Right atrium auricular region (tissue), 2 donors: ENCODE results near the gene SELENOS. TPM values are rescaled to one million over a fixed set of nuclear protein-coding genes. Genes with fewer than 3 reads are reported as not detected.

Experiments used
- DNase-seq: peaks from one replicate; pipeline ENCODE4 v3.0.0-alpha.2; 2019; ENCODE audit warnings: low spot score
- H3K27ac ChIP-seq, 2 donors: fragments of 200-600 bp; sonication (generic); 1 replicate in 1 of 2; 2 replicates in 1 of 2; pipeline ENCODE4 v1.5.1; 2016 to 2019
- H3K27me3 ChIP-seq, 2 donors: fragments of 200-600 bp; sonication (generic); one replicate each; pipeline versions ENCODE4 v1.5.1 to v1.6.0; 2017 to 2019
- H3K36me3 ChIP-seq: fragments of 200-600 bp; sonication (generic); one replicate; pipeline ENCODE4 v1.5.1; 2016
- H3K4me1 ChIP-seq, 2 donors: fragments of 200-600 bp; sonication (generic); one replicate each; pipeline versions ENCODE4 v1.5.1 to v1.6.0; 2017 to 2019
- H3K4me3 ChIP-seq, 2 donors: fragments of 200-600 bp; sonication (generic); 1 replicate in 1 of 2; 2 replicates in 1 of 2; pipeline ENCODE4 v1.5.1; 2017 to 2019; ENCODE audit warnings: mild to moderate bottlenecking in 1 of 2, moderate library complexity in 1 of 2
- H3K9me3 ChIP-seq, 2 donors: fragments of 200-600 bp; sonication (generic); one replicate each; pipeline ENCODE4 v1.5.1; 2019
- CTCF ChIP-seq, 2 donors: fragments of 200-600 bp; sonication (generic); IDR thresholded peaks; one replicate each; pipeline ENCODE4 v1.5.1; 2019; ENCODE audit warnings: antibody characterized with exemption in 2 of 2
- total RNA-seq, 2 donors: library from RNA; depleted of rRNA; stranded (reverse); fragments of >200 nt; gene quantifications; one replicate each; pipeline ENCODE4 v1.1.0, GENCODE V29; 2016

The SELENOS gene
- total RNA-seq, 2 donors from 2014 or later: 52.4 to 60.6 TPM

- peak; percentile 78 to 87 for TF ChIP-seq CTCF (IDR thresholded peaks at IDR 0.05)
- Histone ChIP-seq H3K27me3 (no peaks in the 10 kb centered on the region), H3K27ac (no peak overlapping the region), H3K36me3 (no peaks in the 10 kb centered on the region), H3K4me3 (no peak overlapping the region), H3K4me1 (peaks cover 0 to 17% of the 10 kb centered on the region in 2 donors), H3K9me3 (no peaks in the 10 kb centered on the region)
- no peak for DNase-seq
Measured at GRCh38 chr15:101258238-101259144, 18.8 kb downstream of the SELENOS start.

- Histone ChIP-seq H3K9me3 (no peaks in the 10 kb centered on the region), H3K27me3 (no peaks in the 10 kb centered on the region), H3K4me1 (peaks cover 0 to 26% of the 10 kb centered on the region in 2 donors), H3K27ac (no peak overlapping the region), H3K36me3 (no peaks in the 10 kb centered on the region), H3K4me3 (no peak overlapping the region)
- no peak for DNase-seq
- no peak for TF ChIP-seq CTCF (IDR thresholded peaks at IDR 0.05)
Measured at GRCh38 chr15:101256757-101257156, 20.5 kb downstream of the SELENOS start.

GRCh38 chr15:101255615-101256241 lies 21.6 kb downstream of the SELENOS start:
- no peak overlapping the region for H3K4me3 ChIP-seq
- no peak for DNase-seq
- no peaks in the 10 kb centered on the region for H3K9me3 ChIP-seq
- TF ChIP-seq CTCF (IDR thresholded peaks at IDR 0.05): no peak
- no peaks in the 10 kb centered on the region for H3K27me3 ChIP-seq
- H3K27ac ChIP-seq: no peak overlapping the region
- peaks cover 0 to 26% of the 10 kb centered on the region in 2 donors for H3K4me1 ChIP-seq
- no peaks in the 10 kb centered on the region for H3K36me3 ChIP-seq

GRCh38 chr15:101255051-101255395 lies 22.3 kb downstream of the SELENOS start:
- Histone ChIP-seq H3K4me3 (no peak overlapping the region), H3K4me1 (peaks cover 0 to 33% of the 10 kb centered on the region in 2 donors), H3K27ac (no peak overlapping the region), H3K9me3 (no peaks in the 10 kb centered on the region), H3K36me3 (no peaks in the 10 kb centered on the region), H3K27me3 (no peaks in the 10 kb centered on the region)
- TF ChIP-seq CTCF (IDR thresholded peaks at IDR 0.05): no peak
- no peak for DNase-seq

GRCh38 chr15:101254157-101255050 lies 22.9 kb downstream of the SELENOS start:
- Histone ChIP-seq H3K4me3 (no peak overlapping the region), H3K27me3 (no peaks in the 10 kb centered on the region), H3K9me3 (no peaks in the 10 kb centered on the region), H3K36me3 (no peaks in the 10 kb centered on the region), H3K27ac (no peak overlapping the region), H3K4me1 (peaks cover 0 to 40% of the 10 kb centered on the region in 2 donors)
- no peak for DNase-seq
- no peak for TF ChIP-seq CTCF (IDR thresholded peaks at IDR 0.05)
